GM18951 (cell line): ENCODE data around the gene ASTN2.

Experiments
- POLR2A ChIP-seq: IDR thresholded peaks from 4 replicates; pipeline ENCODE4 v1.6.1; 2011; ENCODE audit warnings: mild to moderate bottlenecking; ENCODE audit not compliant: insufficient read length, insufficient read depth; ENCODE audit errors: extremely low read depth
- in situ Hi-C: fragments of 300-500 bp; cut with MboI; formaldehyde crosslinking; loops from one replicate; pipeline ENCODE4 v1.12.0; 2022; ENCODE audit warnings: low sequenced_read_pairs, mixed read lengths, inconsistent platforms; ENCODE audit not compliant: unreplicated experiment

The ASTN2 gene

DNA sequence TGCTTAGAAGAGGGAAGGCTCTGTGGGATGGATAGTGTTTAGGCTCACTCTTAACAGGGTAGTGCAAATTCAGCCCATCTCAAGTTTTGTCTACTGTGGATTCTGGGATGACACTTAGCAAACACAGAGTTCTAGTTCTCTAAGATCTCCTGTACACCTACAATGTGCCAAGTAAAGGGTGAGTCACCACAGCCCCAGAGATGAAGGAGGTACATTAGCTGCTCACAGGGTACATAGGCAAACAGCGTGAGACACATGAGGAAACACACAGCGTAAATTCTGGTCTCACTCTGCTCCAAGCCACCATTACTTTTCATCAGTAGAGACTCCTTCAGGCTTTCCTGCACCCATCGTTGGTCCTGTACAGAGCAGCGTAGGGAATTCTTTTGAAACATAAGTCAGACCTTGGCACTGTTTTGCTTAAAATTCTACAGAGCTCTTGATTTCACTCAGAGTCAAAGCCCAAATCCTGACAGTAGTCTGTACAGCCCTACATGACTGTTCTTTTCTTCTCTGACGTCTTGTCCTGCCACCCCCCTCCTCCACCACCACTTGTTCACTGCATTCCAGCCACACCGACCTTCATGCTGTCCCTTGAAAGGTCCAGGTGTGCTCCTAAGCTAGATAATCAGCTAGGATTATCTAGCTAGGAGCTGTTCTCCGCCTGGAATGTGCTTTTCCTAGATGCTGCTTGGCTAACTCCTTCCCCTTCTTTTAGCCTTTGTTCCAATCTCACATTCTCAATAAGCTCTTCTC, 8.7 kb downstream of the ASTN2 start:
- no peak for TF ChIP-seq POLR2A
- in situ Hi-C loops = no loop called here

DNA sequence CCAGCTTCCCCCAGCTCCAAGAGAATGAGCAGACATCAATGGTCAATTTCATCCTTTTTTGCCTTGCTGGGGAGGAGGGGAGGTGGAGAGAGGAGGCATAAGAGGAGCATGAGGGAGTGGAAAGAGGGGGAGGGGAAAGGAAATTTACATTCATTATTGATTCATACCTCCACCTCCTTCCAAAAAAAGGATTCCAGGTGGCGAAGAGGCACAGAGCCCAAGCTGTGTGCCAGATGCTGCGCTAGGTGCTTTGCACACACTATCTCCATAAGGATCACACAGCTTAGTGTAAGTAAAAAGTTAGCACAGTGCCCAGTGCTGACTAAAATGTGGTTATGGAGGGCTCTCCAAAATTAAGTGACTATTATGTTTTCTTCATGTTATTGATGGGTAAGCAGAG, 11.0 kb downstream of the ASTN2 start:
- no peak for TF ChIP-seq POLR2A
- in situ Hi-C loops = no loop called here

DNA sequence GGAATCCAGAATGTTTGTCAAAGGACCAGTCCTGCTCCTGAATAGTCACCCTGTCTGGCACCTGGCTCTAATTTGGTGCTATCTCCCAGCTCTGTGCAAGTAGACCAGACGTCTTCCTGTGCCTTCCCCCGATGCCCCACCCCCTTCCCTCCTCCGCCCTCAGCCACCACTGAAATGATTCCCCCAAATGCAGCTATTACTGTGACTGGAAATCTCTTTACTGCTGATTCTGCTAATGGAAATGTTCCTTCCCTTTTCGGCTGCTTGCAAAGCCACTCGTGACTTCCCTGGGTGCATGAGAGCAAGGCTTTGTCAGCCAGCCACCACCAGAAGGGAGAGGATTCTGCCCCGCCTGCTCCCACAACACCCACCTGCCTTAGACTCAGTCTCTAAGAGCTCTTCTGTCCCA, 11.4 kb downstream of the ASTN2 start:
- in situ Hi-C loops = no loop called here

DNA sequence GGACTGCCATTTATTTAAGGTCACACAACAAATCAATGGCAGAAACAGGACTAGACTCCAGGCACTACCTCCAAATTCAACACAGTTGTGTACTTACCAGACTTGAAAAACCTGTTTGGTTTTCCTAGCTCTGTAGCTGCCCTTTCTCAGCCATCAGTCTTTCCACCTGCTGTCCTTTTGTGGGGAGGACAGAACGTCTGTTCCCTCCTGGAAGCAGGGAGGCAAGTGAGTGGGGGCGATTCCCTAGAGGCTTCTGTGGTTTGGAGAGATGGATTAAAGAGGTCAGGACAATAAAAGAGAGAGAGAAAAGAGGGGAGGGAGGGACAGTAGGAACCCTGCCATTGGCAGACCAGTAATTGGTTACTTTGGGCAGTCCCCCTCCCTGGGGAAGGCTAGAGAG, 14.7 kb downstream of the ASTN2 start:
- TF ChIP-seq POLR2A = no peak
- in situ Hi-C loops = no loop called here

More for the DNA sequence above, 11.4 kb downstream of the ASTN2 start:
- no peak for TF ChIP-seq POLR2A

DNA sequence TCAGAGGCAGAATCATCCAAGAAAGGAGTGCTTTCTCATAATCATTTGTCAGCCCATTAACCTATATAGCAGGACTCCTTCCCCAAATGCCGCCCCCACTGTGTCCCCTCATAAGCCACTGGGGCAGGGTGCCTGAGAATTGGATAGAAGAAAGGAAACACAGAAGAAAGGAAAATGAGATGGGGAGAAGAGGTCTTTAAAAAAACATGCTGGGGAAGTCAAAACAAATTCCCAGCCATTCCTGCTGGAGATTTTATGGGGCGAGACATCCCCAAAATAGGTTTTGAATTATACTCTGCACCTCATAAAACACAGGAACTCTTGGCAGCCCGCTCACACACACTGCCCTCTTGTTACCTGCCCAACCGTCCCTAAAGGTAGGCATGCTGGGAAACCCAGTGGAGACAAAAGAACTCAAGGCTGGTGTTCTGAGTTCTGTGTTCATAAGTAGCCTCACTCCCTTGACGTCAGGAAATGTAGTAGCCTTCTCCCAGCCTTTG, 19.7 kb downstream of the ASTN2 start:
- no peak for TF ChIP-seq POLR2A
- in situ Hi-C loops = no loop called here

DNA sequence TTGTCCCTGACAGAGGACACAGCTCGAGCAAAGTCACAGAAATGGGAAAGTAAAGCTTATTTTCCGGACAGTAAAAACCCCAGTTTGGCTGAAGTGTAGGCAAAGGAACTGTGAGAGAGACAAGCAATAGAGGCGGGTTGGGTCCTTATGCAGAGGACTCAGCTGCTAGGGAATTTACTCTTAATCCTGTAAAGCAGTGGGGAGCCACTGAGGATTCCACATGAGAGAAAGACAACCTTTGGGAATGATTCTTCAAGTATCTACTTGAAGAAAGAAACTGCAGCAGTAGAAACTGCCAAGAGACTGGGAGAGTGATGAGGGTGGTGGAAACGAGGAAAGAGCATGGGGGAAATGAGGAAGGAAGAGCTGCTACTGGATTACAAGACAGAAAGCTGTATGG, 20.2 kb downstream of the ASTN2 start:
- in situ Hi-C loops = no loop called here

DNA sequence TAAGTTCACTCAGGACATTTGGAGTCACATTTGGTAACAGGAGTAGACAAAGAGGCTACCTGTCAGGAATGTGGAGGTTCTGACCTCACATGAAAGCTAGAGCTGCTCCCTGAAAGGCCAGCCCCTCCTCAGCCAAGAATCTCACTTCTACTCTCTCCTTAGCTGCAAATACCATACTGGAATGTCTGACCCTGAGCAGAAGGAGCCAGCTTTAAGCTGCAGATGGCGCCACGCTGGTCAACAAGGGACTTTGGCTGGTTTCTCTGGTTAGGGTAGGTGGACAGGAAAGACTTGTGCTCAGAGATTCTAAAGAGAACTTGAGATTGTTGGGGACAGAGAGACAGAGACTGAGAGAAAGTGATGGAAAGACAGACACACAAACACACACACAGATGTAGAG, 21.9 kb downstream of the ASTN2 start:
- in situ Hi-C loops = no loop called here
- no peak for TF ChIP-seq POLR2A

More for the DNA sequence above, 20.2 kb downstream of the ASTN2 start:
- no peak for TF ChIP-seq POLR2A

DNA sequence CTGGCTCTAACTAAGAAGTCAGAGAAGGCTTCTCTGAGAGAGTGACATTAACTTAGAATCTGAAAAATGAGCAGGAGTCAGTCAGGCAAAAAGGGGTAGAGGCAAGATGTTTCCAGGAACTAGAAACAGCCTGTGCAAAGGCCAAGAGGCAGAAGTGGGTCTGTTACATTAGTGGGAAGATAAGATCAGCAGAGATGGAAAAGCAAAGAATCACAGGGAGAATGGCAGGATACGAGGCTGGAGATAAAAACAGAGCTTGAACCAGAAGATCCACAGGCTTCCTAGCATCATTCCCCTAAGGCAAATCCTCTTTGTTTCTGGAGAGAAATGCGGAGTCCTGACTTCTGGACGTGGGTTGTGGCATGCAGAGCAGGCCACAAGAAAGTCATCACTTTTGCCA, 27.4 kb downstream of the ASTN2 start:
- in situ Hi-C loops = no loop called here
- TF ChIP-seq POLR2A = no peak

DNA sequence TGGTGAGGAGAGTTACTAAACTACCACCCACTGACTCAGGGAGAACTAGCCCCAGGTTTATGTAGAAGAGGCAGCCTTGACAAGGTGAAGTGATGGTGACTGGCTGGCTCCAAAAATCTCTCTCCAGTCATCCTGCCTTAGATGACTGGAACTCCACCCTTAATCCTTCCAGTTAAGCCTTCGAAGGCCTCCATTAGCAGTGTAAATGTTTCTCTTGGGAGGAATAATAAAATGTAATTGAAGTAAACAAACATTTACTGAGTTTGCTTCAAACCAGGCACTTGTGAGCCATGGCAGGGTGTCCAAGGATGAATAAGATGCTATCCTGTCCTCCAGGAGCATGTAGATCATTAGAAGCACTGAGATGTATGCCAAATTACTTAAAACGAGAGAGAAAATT, 35.5 kb downstream of the ASTN2 start:
- in situ Hi-C loops = no loop called here
- no peak for TF ChIP-seq POLR2A

DNA sequence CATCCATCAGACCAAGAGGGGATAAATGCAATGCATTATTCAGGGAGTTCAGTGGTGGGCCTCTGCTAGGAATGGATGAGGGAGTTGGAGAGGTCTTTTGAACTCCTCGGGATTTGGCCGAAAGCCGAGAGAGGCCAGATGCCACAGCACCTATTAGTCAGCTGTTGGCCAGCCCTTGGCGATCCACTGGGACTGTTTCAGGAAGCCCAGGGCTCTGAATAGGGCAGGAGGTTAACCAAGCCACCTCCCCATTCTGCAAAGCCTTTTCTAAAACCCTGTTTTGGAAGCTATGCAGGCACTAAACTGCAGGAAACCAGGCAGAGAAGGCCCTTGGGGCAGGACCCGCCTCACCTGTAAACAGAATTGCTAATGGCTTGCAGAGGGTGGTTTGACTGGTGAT, 37.8 kb downstream of the ASTN2 start:
- in situ Hi-C loops = no loop called here
- TF ChIP-seq POLR2A = no peak

DNA sequence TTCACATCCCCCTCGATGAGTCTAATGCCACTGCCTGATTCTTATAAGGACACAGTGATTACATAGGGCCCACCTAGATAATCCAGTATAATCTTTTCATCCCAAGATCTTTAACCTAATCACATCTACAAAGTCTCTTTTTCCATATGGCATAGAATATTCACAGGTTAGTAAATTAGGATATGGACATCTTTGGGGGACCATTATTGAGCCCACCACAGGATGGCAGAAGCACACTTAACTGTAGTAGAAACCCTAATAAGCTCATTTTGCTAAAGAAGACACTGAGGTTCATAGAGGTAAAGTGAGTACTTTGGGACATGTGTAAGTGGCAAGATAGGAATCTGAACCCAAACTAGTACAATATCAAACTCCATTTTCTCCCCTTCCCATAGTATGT, 38.9 kb downstream of the ASTN2 start:
- in situ Hi-C loops = no loop called here

DNA sequence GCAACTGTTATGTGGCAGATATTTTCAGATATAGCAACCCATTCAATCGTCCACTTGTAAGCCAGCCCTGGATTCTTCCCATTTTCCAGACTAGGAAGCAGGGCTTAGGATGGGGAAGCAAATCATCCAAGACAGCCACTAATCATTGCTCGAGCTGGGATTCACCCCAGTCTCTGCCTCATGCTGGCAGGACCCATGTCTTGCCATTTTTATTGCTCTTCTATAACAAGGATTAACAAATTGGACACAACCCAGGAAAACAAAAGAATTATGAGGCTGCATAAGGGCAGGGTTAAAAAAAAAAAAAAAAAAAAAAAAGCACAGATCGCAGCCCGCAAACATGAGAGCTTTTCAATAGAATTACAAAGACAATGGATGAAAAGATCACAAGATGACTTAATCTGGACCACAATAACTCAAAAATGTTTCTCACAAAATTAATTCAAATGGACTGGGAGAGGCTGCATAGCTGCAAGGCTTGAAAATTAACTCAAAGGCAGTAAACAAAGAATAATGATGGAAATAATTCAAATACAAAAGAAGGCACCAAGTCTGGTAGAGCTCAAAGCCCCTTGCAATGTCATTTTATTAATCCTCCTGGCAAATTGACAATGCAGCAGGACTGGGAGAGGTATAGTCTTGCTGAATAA, 40.7 kb downstream of the ASTN2 start:
- no peak for TF ChIP-seq POLR2A
- in situ Hi-C loops = no loop called here

More for the DNA sequence above, 38.9 kb downstream of the ASTN2 start:
- TF ChIP-seq POLR2A = no peak

DNA sequence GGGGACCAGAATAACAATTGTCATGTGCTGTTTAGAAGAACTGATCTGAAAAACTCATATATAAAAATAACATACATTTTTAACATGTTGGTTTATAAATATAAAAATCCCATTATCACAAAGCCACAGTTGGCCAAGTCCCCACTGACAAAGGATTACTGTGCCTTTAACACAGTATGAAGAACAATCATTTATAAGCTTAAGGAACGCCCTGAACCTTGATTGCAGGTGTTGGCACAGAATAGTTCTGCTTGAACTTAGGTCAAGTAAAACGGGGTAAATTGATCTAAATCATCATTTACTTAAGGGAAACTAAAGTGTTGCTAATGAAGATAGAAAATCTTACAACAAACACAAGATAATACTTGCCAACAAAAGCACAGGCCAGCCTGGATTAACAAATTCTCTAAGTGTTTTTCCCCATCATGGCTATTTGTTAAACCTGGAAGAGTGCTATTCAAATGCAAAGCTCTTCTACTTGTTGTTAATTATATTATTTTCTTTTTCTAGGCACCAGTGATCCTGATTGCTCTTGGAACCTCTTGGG, 46.1 kb downstream of the ASTN2 start:
- TF ChIP-seq POLR2A = no peak
- in situ Hi-C loops = no loop called here

DNA sequence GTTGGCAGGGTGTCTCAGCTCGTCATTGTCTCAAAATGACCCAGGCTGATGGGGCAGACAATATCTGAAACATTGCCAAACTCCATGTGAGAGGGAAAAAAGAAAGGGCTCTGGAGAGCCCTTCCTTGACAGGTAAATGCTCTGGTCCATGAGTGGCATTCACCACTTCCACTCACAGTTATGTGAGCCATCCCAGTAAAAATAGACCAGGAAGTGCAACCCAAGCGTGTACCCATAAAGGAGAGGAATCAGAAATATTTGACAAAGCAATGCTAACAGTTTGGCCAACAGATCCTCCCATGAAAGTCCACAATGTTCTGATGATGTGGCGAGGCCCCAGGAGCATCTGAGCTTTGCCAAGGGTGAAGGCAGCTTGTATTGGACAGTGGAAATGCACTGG, 49.4 kb downstream of the ASTN2 start:
- in situ Hi-C loops = no loop called here
- TF ChIP-seq POLR2A = no peak
